NK-92 (cell line): ENCODE results near the gene RPAP3.

Experiments
- DNase-seq: peaks from one replicate; lab custom pipeline; 2025; ENCODE audit not compliant: unreplicated experiment; lab: John Stamatoyannopoulos, UW

Gene RPAP3

DNA sequence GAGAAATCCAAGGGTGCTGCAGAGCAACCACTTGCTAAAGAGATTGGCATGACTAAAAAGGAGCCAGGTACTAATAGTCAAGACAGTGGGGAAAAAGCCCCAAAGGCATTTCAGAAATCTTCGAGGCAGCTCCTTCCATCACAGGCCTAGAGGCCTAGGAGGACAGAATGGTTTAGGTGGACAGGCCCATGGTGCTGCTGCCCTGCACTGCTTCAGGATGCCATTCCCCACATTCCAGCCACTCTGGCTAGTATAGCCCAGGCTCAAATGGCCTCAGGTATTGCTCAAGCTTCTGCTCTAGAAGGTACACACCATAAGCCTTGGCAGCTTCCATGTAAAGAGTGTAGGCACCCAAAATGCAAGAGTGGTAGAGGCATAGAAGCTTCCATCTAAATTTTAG, 92.9 kb downstream of the RPAP3 start:
- DNase-seq, result no peak

- no peak for DNase-seq
Observed at GRCh38 chr12:47611906-47612305, 93.9 kb downstream of the RPAP3 start.
